T47D (cell line): Measurements from ENCODE around the gene MT1H.
"Not testable (repeated sequence)": the region's sequence is repeated elsewhere in the genome, so short reads cannot be mapped to it uniquely, and the experiment has no call there.

Experiments
- DNase-seq, 2 experiments: peaks; one replicate each; pipeline versions ENCODE4 v3.0.0 to v3.0.0-alpha.2; 2011 to 2012; ENCODE audit warnings: low read depth in 1 of 2, low spot score in 1 of 2
- JUND ChIP-seq: IDR thresholded peaks from 2 replicates; pipeline ENCODE4 v1.6.1; 2012; ENCODE audit warnings: low read depth
- in situ Hi-C: cut with HindIII; loops from 2 replicates; pipeline ENCODE4 v1.10.0; 2016; ENCODE audit warnings: low sequenced_read_pairs, low pct_unique_long_range_greater_than_20kb

MT1H gene

DNA sequence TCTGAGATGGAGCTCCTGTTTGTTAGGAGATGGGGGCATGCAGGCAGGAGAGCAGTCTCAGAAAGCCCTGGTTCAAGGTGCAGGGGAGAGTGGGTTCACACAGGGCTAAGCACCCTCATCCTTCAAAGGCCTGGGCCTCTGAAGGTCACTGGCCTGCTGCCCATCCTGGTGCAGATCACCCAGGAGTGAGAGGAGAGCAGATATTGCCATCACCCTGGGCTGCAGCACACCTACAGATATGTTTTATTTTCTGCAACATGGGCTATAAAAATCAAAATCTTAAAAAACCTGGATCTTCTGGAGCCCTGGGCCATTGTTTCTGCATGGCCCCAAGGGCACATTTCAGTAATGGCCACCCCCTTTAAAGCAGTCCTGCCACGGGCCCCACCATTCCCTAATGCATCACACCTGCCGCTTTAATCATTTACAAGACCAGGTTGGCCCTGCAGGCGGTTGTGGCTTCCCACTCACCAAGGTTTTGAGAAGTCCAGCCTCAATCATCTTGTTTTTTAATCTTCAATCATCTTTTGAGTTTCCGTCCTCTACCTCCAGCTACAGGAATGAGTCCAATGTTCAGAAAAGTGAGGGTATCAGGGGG is 39.9 kb downstream of the MT1H start:
- DNase-seq: no peak
- no peak for TF ChIP-seq JUND
- in situ Hi-C loops: no loop called here

DNA sequence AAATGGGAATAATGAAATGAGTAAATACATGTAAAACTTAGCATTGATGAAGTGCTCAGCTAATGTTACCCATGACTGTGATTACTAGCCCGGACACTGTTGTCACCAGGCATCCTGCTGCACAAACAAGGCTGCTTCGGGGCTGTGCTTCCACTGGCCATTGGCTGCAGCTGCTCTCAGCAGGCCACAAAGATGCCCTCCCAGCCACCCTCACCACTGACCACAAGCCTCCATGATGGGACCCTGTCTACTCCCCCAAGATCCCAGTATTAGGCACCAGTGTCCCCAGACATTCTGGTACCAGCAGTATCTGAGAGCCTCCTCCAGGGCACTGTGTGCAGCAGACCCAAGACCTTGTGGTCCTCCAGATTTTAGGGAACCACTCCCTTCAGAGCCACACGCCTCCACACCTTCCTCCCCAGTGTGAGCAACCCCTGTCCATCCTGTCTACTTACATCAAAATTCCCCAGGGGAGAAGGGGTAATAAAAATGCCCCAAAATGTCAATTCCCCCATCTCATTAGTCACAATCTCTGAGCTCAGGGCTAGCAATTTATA is 40.6 kb downstream of the MT1H start:
- in situ Hi-C loops: no loop called here
- TF ChIP-seq JUND: no peak
- no peak for DNase-seq

DNA sequence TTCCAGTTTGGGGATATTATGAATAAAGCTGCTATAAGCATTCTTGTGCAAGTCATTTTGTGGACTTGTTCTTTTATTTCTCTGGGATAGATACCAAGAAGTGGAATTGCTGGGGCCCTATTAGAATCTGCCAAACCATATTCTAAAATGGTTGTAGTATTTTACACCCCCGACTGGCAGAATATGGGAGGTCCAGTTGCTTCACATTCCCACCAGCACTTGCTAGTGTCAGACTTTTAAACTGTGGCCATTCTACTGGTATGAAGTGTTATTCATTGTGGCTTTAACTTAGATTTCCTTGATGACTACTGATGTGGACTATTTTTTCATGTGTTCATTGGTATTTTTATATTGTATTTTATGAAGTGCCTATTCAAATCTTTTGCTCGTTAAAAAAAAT is 42.2 kb downstream of the MT1H start:
- DNase-seq: no peak
- in situ Hi-C loops: no loop called here
- no peak for TF ChIP-seq JUND

DNA sequence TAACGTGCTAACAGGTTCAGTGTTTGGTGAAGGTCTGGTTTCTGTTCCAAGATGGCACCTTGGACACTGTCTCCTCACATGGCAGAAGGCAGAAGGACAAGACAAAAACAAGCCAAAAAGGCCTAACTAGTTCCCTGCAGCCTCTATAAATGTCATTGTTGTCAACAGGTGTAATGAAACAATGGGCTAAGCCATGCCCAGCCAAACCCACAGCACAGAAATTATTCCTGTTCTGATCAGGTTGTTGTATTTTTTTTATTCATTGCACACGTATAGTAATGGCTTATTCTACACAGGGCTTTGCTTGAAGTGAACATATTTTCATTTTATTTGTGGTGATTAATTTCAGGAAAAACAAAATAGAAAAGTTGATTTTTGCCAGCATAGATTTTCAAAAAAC is 44.2 kb downstream of the MT1H start:
- no peak for DNase-seq
- no peak for TF ChIP-seq JUND
- in situ Hi-C loops: no loop called here

DNA sequence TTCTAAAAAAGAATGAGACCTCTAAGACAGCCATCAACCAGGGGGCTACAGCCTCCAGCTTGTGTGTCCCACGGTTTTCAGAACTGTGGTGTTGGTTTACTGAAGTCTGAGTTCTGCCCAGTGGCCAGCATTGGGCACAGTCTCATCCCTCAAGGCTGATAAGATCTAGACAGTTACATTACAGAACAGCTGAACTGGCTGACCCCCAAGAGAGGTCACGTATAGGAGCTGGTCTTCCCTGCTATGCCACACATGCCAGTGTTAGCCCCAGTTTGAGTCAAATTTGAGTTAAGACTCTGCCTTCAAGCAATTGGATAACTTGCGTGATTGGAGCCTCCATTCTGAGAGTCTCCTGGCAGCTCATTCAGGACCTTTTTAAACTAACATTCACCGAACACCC is 45.5 kb downstream of the MT1H start:
- in situ Hi-C loops: no loop called here
- no peak for TF ChIP-seq JUND
- DNase-seq: peak in 1 of 2 experiments; percentile 31

DNA sequence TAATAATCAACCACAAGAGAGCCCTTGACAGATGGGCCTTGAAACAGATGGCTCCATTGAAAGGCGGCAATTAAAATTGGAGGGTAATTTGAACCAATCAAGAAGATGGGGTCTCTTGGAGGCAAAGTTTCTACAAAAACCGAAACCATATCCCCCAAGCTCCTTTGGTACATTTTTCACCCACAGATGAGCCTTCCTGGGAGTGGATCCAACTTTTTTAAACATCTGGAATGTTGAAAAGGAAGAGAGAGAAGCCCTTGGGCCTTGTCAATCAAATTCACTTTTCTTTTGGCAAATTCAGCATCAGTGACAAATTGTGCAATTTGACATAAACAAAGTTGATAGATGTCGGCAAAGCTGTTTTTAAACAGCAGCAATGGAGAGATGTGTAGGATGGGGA is 47.1 kb downstream of the MT1H start:
- no peak for TF ChIP-seq JUND
- in situ Hi-C loops: no loop called here
- DNase-seq: no peak

DNA sequence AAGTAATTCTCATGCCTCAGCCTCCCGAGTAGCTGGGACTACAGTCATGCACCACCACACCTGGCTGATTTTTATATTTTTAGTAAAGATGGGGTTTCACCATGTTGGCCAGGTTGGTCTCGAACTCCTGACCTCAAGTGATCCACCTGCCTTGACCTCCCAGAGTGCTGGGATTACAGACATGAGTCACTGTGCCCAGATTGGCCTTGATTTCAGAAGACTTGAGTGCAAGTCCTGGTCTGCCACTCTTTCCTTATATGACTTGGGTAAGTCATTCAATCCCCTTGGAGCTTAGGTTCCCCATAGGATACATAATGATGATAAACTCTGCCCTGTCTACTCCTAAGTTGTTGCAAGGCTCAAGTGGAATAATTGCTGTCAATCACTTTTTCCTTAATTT is 47.9 kb downstream of the MT1H start:
- in situ Hi-C loops, DNase-seq: not testable (repeated sequence)
